Stimulated activated CD8-positive, alpha-beta memory T cell treated with anti-CD3 and anti-CD28 coated beads, Interleukin-15, amount 100 ng/mL, for 4 hours (primary cell): Measurements from ENCODE around the gene MYH14.

Source experiments
- DNase-seq, 2 donors: peaks; one replicate each; pipeline ENCODE4 v3.0.0-alpha.2; 2020; ENCODE audit warnings: low read depth in 2 of 2

Gene MYH14

GRCh38 chr19:50258918-50259372 lies 55.5 kb downstream of the MYH14 start:
- DNase-seq, result no peak

- no peak for DNase-seq
Measured at GRCh38 chr19:50261446-50261970, 58.1 kb downstream of the MYH14 start.

- DNase-seq, result no peak
Measured at GRCh38 chr19:50263176-50263575, 59.8 kb downstream of the MYH14 start.

GRCh38 chr19:50264483-50265186 lies 61.2 kb downstream of the MYH14 start:
- DNase-seq, result no peak

- DNase-seq, result no peak
Measured at GRCh38 chr19:50266041-50266440, 62.6 kb downstream of the MYH14 start.

GRCh38 chr19:50266896-50267295 lies 63.5 kb downstream of the MYH14 start:
- DNase-seq, result no peak

- no peak for DNase-seq
Measured at GRCh38 chr19:50268041-50268440, 64.6 kb downstream of the MYH14 start.

GRCh38 chr19:50268501-50268900 lies 65.1 kb downstream of the MYH14 start:
- DNase-seq, result no peak

GRCh38 chr19:50269653-50270052 lies 66.2 kb downstream of the MYH14 start:
- no peak for DNase-seq

GRCh38 chr19:50272263-50272897 lies 69.0 kb downstream of the MYH14 start:
- DNase-seq, result no peak

- no peak for DNase-seq
Measured at GRCh38 chr19:50273821-50274220, 70.4 kb downstream of the MYH14 start.

GRCh38 chr19:50275577-50276368 lies 72.4 kb downstream of the MYH14 start:
- no peak for DNase-seq

GRCh38 chr19:50276370-50277063 lies 73.1 kb downstream of the MYH14 start:
- no peak for DNase-seq

GRCh38 chr19:50277966-50278580 lies 74.7 kb downstream of the MYH14 start:
- DNase-seq, result no peak

GRCh38 chr19:50280074-50280473 lies 76.7 kb downstream of the MYH14 start:
- DNase-seq, result no peak

- DNase-seq, result no peak
Measured at GRCh38 chr19:50280983-50281382, 77.6 kb downstream of the MYH14 start.

- no peak for DNase-seq
Measured at GRCh38 chr19:50281491-50281890, 78.1 kb downstream of the MYH14 start.

- no peak for DNase-seq
Measured at GRCh38 chr19:50285833-50286232, 82.4 kb downstream of the MYH14 start.

GRCh38 chr19:50286443-50286842 lies 83.0 kb downstream of the MYH14 start:
- no peak for DNase-seq

- DNase-seq, result no peak
Measured at GRCh38 chr19:50287331-50287730, 83.9 kb downstream of the MYH14 start.

GRCh38 chr19:50288954-50289353 lies 85.5 kb downstream of the MYH14 start:
- DNase-seq, result no peak
